Uterus (tissue), 4 donors: Measurements from ENCODE around the gene CELSR1. TPM values are rescaled to one million over a fixed set of nuclear protein-coding genes. Genes with fewer than 3 reads are reported as not detected.
"Not testable (repeated sequence)": the region's sequence is repeated elsewhere in the genome, so short reads cannot be mapped to it uniquely, and the experiment has no call there.

Experiments
- DNase-seq, 2 donors: peaks; one replicate each; pipeline ENCODE4 v3.0.0-alpha.2; 2019 to 2020
- H3K27ac ChIP-seq, 2 donors: fragments of 200-600 bp; sonication (generic); 1 replicate in 1 of 2; 2 replicates in 1 of 2; pipeline ENCODE4 v1.5.1; 2016 to 2018
- H3K27me3 ChIP-seq, 2 donors: fragments of 200-600 bp; sonication (generic); one replicate each; pipeline ENCODE4 v1.5.1; 2018 to 2019; ENCODE audit warnings: control low read depth in 1 of 2
- H3K36me3 ChIP-seq, 2 donors: fragments of 200-600 bp; sonication (generic); one replicate each; pipeline ENCODE4 v1.5.1; 2019; ENCODE audit warnings: control low read depth in 1 of 2
- H3K4me1 ChIP-seq, 2 donors: fragments of 200-600 bp; sonication (generic); one replicate each; pipeline ENCODE4 v1.5.1; 2018 to 2019; ENCODE audit warnings: control low read depth in 1 of 2
- H3K4me3 ChIP-seq, 2 donors: fragments of 200-600 bp; sonication (generic); 1 replicate in 1 of 2; 2 replicates in 1 of 2; pipeline ENCODE4 v1.5.1; 2018 to 2019; ENCODE audit warnings: mild to moderate bottlenecking in 1 of 2
- H3K9me3 ChIP-seq, 2 donors: fragments of 200-600 bp; sonication (generic); one replicate each; pipeline ENCODE4 v1.5.1; 2019; ENCODE audit warnings: control low read depth in 1 of 2
- CTCF ChIP-seq, 4 experiments: fragments of 200-600 bp in 2 of 4; fragments of 450-650 bp in 2 of 4; sonication (generic) in 2 of 4; IDR thresholded peaks; one replicate each; pipeline ENCODE4 v1.5.1; 2016 to 2019; ENCODE audit warnings: antibody characterized with exemption in 4 of 4, mild to moderate bottlenecking in 2 of 4, moderate library complexity in 1 of 4
- POLR2A ChIP-seq, 2 donors: fragments of 450-650 bp; IDR thresholded peaks; one replicate each; pipeline ENCODE4 v1.6.1; 2016; ENCODE audit warnings: antibody characterized with exemption in 2 of 2, mild to moderate bottlenecking in 1 of 2, moderate library complexity in 1 of 2
- intact Hi-C: fragments of 100-400 bp; cut with DNase I; formaldehyde crosslinking; loops from one replicate; pipeline ENCODE4 v1.15.1; 2023; ENCODE audit warnings: low total_unique reads
- total RNA-seq, 4 donors: library from RNA; depleted of rRNA in 3 of 4; stranded (reverse); fragments of >200 nt in 3 of 4; gene quantifications; one replicate each; pipeline versions ENCODE4 v1.1.0 to v1.2.4, GENCODE V29; 2014 to 2023
- donor health status: DM: yes; HTN: yes; CAD: no.

CELSR1 gene
- total RNA-seq, 4 donors from 2014 or later = 1.5 to 15.8 (median 8.4) TPM

- no peak overlapping the region for H3K27ac ChIP-seq
- no peak for DNase-seq
- intact Hi-C loops = loop anchor here (10.0 kb wide), 1 partner anchor 325 kb away; no protein-coding TSS in a partner anchor
- no peaks in the 10 kb centered on the region for H3K36me3 ChIP-seq
- no peaks in the 10 kb centered on the region for H3K4me1 ChIP-seq
- TF ChIP-seq CTCF (IDR thresholded peaks at IDR 0.05) (no peak), POLR2A (IDR thresholded peaks at IDR 0.05) (no peak)
- no peaks in the 10 kb centered on the region for H3K27me3 ChIP-seq
- no peaks in the 10 kb centered on the region for H3K9me3 ChIP-seq
- no peak overlapping the region for H3K4me3 ChIP-seq
These were observed 217.2 kb downstream of the CELSR1 start for GRCh38 chr22:46320166-46320710.

GRCh38 chr22:46319319-46319718, 218.1 kb downstream of the CELSR1 start:
- H3K9me3 ChIP-seq = no peaks in the 10 kb centered on the region
- intact Hi-C loops = no loop called here
- DNase-seq = no peak
- TF ChIP-seq CTCF (IDR thresholded peaks at IDR 0.05) (no peak), POLR2A (IDR thresholded peaks at IDR 0.05) (no peak)
- no peak overlapping the region for H3K4me3 ChIP-seq
- H3K4me1 ChIP-seq = no peaks in the 10 kb centered on the region
- no peak overlapping the region for H3K27ac ChIP-seq
- H3K27me3 ChIP-seq = no peaks in the 10 kb centered on the region
- H3K36me3 ChIP-seq = no peaks in the 10 kb centered on the region

GRCh38 chr22:46318576-46318975, 218.8 kb downstream of the CELSR1 start:
- Histone ChIP-seq H3K9me3 (no peaks in the 10 kb centered on the region), H3K4me3 (no peak overlapping the region), H3K36me3 (no peaks in the 10 kb centered on the region), H3K27ac (no peak overlapping the region), H3K27me3 (no peaks in the 10 kb centered on the region), H3K4me1 (no peaks in the 10 kb centered on the region)
- intact Hi-C loops = no loop called here
- no peak for DNase-seq
- TF ChIP-seq CTCF (IDR thresholded peaks at IDR 0.05) (no peak), POLR2A (IDR thresholded peaks at IDR 0.05) (no peak)

GRCh38 chr22:46317646-46318045, 219.8 kb downstream of the CELSR1 start:
- no peak for DNase-seq
- Histone ChIP-seq H3K4me3 (no peak overlapping the region), H3K4me1 (no peaks in the 10 kb centered on the region), H3K36me3 (no peaks in the 10 kb centered on the region), H3K27me3 (no peaks in the 10 kb centered on the region), H3K27ac (no peak overlapping the region), H3K9me3 (no peaks in the 10 kb centered on the region)
- TF ChIP-seq POLR2A (IDR thresholded peaks at IDR 0.05) = no peak
- TF ChIP-seq CTCF (IDR thresholded peaks at IDR 0.05) = no peak
- intact Hi-C loops = no loop called here

GRCh38 chr22:46315976-46316375, 221.4 kb downstream of the CELSR1 start:
- TF ChIP-seq CTCF (IDR thresholded peaks at IDR 0.05) = no peak
- no peak for TF ChIP-seq POLR2A (IDR thresholded peaks at IDR 0.05)
- H3K36me3 ChIP-seq = no peaks in the 10 kb centered on the region
- H3K4me3 ChIP-seq = no peak overlapping the region
- no peak for DNase-seq
- H3K27ac ChIP-seq = no peak overlapping the region
- H3K9me3 ChIP-seq = no peaks in the 10 kb centered on the region
- H3K27me3 ChIP-seq = no peaks in the 10 kb centered on the region
- intact Hi-C loops = loop anchor here (2.0 kb wide), 1 partner anchor 191 kb away; no protein-coding TSS in a partner anchor
- H3K4me1 ChIP-seq = no peaks in the 10 kb centered on the region

- H3K36me3 ChIP-seq, H3K9me3 ChIP-seq, DNase-seq, H3K27ac ChIP-seq, H3K27me3 ChIP-seq, H3K4me1 ChIP-seq, intact Hi-C loops, H3K4me3 ChIP-seq: not testable (repeated sequence)
These were observed 224.6 kb downstream of the CELSR1 start for GRCh38 chr22:46312848-46313247.
